NCI-H446 treated with DMSO at 0.1 percent for 48 hours (cell line): Measurements from ENCODE around the gene UCK2.

Source experiments
- DNase-seq: peaks from one replicate; lab custom pipeline; 2025; lab: John Stamatoyannopoulos, UW

Gene UCK2

GRCh38 chr1:165855010-165855838, 27.8 kb downstream of the UCK2 start:
- DNase-seq, result no peak

DNA sequence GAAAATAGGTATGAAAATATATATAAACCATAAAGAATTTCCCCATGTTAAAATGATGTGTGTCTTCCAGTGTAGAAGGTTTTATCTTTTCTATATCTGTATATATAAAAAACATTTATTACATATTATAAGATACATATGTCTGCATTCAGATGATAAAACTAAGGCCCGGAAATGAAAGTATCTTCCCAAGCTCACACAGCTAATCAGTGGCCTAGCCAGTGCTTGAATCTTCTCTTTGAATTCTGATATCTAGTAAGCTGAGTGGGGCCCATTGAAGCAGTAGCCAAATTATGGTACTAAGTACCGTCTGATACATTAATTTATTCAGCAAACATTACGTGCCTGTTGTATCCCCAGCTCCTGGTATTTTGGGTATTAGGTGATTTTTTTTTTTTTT, 28.6 kb downstream of the UCK2 start:
- no peak for DNase-seq

GRCh38 chr1:165856606-165857005, 29.2 kb downstream of the UCK2 start:
- no peak for DNase-seq

DNA sequence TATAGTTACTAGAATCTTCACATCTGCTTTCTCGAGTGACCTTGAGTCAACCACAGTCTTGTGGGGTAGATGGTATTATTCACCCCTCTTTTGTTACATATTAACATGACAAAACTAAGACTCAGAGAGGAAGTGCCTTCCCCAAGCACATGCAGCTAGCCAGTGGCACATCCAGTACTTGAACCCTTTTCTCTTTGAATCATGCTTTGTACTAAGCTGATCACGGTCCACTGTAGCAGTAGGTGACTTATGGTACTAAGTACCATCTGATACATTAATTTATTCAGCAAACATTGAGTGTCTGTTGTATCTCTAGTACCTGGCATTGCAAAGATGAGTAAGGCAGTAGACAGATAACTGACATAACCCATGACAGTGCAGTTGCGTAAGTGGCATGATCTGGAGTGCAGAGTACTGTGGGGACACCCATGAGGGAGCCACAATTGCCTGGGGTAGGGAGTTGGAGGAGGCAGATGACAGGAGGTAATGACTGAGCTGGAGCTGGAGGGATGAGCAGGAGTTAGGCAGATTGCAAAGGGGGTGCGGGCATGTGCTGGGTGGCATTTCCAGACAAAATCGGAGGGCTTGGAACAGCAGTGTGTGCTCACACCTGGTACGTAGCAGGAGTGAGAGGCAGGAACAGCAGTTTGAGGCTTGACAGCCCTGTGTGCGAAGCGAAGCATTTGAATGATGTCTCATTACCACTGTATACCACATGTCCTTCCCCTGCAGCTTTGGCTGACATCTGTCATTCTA, 29.8 kb downstream of the UCK2 start:
- no peak for DNase-seq

DNA sequence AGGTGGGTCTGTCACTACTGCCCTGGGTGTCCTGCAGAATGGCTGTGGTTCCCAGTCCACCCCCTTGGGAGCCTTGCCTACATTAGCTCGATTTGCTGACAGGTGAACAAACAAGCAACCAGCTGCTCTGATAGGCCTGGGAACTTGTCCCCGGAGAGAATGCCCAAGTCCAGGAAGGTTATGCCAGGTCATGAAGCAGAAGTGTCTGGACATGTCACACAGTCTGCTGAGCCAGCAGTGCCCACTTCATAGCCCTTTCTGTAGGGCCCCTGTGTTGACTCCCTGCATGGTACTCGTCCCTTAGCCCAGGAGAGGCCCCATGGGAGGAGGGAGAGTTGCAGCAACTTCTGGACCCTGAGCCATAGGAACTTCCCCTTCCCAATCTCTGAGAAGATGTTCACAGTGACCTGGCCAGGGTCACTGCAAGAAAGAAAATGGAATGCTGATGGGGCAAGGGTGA, 31.0 kb downstream of the UCK2 start:
- no peak for DNase-seq

GRCh38 chr1:165858967-165859845, 31.8 kb downstream of the UCK2 start:
- DNase-seq, result no peak

- no peak for DNase-seq
These were observed 32.7 kb downstream of the UCK2 start for GRCh38 chr1:165860065-165860464.

- DNase-seq, result no peak
These were observed 34.5 kb downstream of the UCK2 start for GRCh38 chr1:165861911-165862310.

GRCh38 chr1:165862448-165862847, 35.0 kb downstream of the UCK2 start:
- DNase-seq, result no peak

DNA sequence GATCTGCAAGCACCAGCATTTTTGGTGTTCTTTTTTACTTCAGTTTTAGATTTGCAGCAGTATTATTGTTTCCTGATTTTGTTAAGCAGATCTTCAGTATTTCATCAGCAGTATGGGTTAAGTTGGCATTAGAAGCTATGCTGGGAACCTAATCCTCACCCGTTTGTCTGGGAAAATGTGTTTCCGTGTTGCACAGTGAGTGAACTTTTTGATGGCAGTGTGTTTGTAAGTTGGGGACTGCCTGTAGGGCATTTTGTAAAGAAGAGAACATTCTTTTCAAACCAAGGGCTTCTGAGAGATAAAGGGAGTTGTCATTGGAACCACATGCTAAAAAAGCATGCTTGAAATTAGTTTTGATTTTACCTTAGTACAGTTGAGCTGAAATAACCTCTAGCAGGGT, 35.9 kb downstream of the UCK2 start:
- DNase-seq, result no peak

GRCh38 chr1:165865633-165866340, 38.4 kb downstream of the UCK2 start:
- DNase-seq, result no peak

- no peak for DNase-seq
These were observed 41.9 kb downstream of the UCK2 start for GRCh38 chr1:165869343-165869742.

- no peak for DNase-seq
These were observed 44.1 kb downstream of the UCK2 start for GRCh38 chr1:165871311-165872067.

DNA sequence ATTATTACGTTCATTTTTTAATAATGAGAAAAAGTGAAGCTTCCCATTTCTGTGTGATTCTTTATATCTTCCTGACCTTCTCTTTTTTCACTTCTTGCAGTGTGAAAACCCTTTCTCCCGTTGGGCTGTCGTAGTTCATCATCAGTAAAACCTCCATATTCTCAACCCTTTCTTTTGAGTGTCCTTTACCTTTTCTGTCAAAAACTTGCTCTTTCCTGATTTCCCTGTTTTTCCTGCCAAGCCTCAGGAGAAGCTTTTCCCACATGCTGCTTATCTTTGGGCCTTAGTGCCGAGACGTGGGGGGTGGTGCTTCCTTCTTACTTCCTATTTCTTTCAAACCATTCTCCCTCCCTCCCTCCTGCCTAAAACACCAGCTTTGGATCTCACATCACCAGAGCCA, 46.1 kb downstream of the UCK2 start:
- no peak for DNase-seq

GRCh38 chr1:165874643-165875042, 47.2 kb downstream of the UCK2 start:
- no peak for DNase-seq

DNA sequence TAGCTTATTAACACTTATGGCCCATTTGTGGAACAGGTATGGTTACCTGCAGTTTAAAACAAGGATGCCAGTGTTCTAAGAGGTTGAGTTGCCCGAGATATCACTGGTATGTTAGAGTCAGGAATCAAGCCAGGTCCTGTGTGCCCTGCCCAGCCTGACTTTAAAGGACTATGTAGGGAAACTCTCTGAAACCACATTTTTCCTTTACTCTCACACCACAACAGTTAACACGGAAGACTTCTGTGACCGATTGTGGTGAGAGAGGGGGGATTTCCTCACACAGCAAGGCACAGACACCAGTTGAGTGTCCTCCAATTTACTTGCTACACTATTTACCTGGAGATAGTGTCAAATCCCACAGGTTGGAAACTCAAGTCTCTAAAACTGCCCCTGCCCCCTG, 47.8 kb downstream of the UCK2 start:
- no peak for DNase-seq

DNA sequence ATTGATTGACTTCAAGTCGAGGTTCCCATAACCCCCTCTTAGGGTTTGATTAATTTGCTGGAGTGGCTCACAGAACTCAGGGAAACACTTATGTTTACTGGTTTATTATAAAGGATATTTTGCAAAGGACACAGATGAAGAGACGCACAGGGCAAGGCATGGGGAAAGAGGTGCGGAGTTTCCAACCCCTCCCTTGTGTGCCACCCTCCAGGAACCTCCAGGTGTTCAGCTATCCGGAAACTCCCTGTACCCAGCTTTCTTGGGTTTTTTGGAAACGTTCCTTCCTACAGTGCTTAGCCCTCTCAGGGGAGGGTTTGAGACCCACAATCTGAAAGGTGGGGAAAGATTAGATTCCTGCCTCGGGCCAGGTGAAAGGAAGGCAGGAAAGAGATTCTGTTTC, 48.2 kb downstream of the UCK2 start:
- DNase-seq, result no peak

GRCh38 chr1:165876121-165876520, 48.7 kb downstream of the UCK2 start:
- no peak for DNase-seq

DNA sequence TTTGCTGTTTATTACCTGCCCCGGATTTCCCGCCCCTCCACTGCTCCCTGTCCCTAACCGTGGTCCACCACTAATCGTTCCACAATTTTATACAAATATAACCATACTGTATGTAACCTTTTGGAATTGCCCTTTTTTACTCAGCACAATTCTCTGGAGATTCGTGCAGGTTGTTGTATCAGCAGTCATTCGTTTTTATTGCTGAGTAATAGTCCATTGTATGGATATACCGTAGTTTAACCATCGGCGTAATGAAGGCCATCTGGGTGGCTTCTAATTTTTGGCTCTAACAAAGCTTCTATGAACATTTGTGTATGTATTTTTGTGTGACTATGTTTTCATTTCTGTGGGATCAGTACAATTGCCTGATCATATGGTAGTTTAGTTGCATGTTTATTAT, 50.0 kb downstream of the UCK2 start:
- no peak for DNase-seq

DNA sequence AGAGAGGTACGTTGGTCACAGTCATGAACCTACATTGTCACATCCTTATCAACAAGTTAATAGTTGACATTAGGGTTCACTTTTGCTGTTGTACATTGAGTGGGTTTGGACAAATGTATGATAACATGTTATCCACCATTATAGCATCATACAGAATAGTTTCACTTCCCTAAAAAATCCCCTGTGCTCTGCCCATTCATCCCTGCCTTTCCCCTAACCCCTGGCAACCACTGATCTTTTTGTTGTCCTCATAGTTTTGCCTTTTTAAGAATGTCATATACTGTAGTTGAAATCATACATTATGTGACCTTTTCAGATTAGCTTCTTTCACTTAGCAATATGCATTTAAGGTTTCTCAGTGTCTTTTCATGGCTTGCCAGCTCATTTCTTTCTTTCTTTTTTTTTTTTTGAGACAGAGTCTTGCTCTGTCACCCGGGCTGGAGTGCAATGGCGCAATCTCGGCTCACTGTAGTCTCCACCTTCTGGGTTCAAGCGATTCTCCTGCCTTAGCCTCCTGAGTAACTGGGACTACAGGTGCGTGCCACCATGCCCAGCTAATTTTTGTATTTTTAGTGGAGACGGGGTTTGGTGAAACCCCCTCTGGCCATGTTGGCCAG, 50.6 kb downstream of the UCK2 start:
- no peak for DNase-seq

GRCh38 chr1:165879946-165880345, 52.5 kb downstream of the UCK2 start:
- DNase-seq, result no peak
